Testis (tissue), 2 donors: ENCODE data around the gene FBXO24.

Experiments
- POLR2A ChIP-seq: fragments of 450-650 bp; IDR thresholded peaks from one replicate; pipeline ENCODE4 v1.6.1; 2017; ENCODE audit warnings: antibody characterized with exemption, mild to moderate bottlenecking, moderate library complexity
- TF ChIP-seq, protein P1 (sequence below), 3 experiments: fragments of 450-650 bp in 2 of 3; fragments of 200-600 bp in 1 of 3; sonication (generic) in 1 of 3; IDR thresholded peaks; one replicate each; pipeline ENCODE4 v1.5.1; 2016 to 2019; ENCODE audit warnings: antibody characterized with exemption in 3 of 3, mild to moderate bottlenecking in 2 of 3, moderate library complexity in 1 of 3

DNA sequence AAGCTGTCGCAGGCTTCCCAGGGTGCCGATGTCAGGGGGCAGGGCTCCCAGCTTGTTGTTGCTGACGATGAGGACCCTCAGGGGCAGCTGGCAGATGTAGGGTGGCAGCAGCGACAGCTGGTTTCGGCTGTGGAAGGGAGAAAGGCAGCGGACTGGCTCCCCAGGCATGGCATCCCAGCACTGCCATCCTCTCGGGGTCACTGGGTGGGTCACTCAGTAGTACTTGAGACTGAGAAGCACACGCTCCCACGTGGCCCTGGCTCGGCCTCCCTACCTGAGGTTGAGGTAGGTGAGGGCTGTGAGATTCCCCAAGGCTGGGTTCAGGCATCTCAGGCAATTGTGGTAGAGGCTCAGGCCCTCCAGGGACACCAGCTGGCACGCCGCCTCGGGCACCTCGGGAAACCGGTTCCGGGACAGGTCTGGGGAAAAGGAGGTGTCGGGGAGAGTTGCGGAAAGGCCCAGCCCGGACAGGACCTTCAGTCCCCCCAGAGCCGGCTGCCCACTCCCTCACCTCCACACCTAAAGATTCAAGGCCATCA lies 4.0 kb upstream of the FBXO24 start:
- TF ChIP-seq, protein P1, sequence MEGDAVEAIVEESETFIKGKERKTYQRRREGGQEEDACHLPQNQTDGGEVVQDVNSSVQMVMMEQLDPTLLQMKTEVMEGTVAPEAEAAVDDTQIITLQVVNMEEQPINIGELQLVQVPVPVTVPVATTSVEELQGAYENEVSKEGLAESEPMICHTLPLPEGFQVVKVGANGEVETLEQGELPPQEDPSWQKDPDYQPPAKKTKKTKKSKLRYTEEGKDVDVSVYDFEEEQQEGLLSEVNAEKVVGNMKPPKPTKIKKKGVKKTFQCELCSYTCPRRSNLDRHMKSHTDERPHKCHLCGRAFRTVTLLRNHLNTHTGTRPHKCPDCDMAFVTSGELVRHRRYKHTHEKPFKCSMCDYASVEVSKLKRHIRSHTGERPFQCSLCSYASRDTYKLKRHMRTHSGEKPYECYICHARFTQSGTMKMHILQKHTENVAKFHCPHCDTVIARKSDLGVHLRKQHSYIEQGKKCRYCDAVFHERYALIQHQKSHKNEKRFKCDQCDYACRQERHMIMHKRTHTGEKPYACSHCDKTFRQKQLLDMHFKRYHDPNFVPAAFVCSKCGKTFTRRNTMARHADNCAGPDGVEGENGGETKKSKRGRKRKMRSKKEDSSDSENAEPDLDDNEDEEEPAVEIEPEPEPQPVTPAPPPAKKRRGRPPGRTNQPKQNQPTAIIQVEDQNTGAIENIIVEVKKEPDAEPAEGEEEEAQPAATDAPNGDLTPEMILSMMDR (IDR thresholded peaks at IDR 0.05) = no peak
- TF ChIP-seq POLR2A = no peak
